Esophagus squamous epithelium (tissue), 5 donors: ENCODE measurements around the gene USP2. TPM values are rescaled to one million over a fixed set of nuclear protein-coding genes. Genes with fewer than 3 reads are reported as not detected.

Experiments
- DNase-seq: peaks from one replicate; lab custom pipeline; 2025; lab: John Stamatoyannopoulos, UW
- H3K27ac ChIP-seq, 4 donors: fragments of 200-600 bp; sonication (generic); one replicate each; pipeline ENCODE4 v1.5.1; 2016 to 2019; ENCODE audit warnings: mild to moderate bottlenecking in 1 of 4
- H3K27me3 ChIP-seq, 4 donors: fragments of 200-600 bp; sonication (generic); 1 replicate in 3 of 4; 2 replicates in 1 of 4; pipeline versions ENCODE4 v1.5.1 to v1.6.0; 2017 to 2021; ENCODE audit warnings: antibody characterized with exemption in 1 of 4
- H3K36me3 ChIP-seq, 3 donors: fragments of 200-600 bp; sonication (generic); one replicate each; pipeline ENCODE4 v1.5.1; 2016 to 2019
- H3K4me1 ChIP-seq, 3 donors: fragments of 200-600 bp; sonication (generic); one replicate each; pipeline ENCODE4 v1.5.1; 2017 to 2019
- H3K4me3 ChIP-seq, 4 donors: fragments of 200-600 bp; sonication (generic); 1 replicate in 3 of 4; 2 replicates in 1 of 4; pipeline ENCODE4 v1.5.1; 2016 to 2019; ENCODE audit warnings: mild to moderate bottlenecking in 2 of 4, moderate library complexity in 1 of 4
- H3K9me3 ChIP-seq, 3 donors: fragments of 200-600 bp; sonication (generic); one replicate each; pipeline ENCODE4 v1.5.1; 2016 to 2019
- CTCF ChIP-seq, 6 experiments: fragments of 450-650 bp in 4 of 6; fragments of 200-600 bp in 2 of 6; sonication (generic) in 2 of 6; IDR thresholded peaks; one replicate each; pipeline ENCODE4 v1.5.1; 2016 to 2019; ENCODE audit warnings: antibody characterized with exemption in 6 of 6, mild to moderate bottlenecking in 4 of 6, moderate library complexity in 4 of 6
- POLR2A ChIP-seq, 4 donors: fragments of 450-650 bp; IDR thresholded peaks; one replicate each; pipeline ENCODE4 v1.6.1; 2017; ENCODE audit warnings: antibody characterized with exemption in 4 of 4, mild to moderate bottlenecking in 4 of 4, moderate library complexity in 3 of 4
- WGBS, 2 donors: methylation state at CpG; one replicate each; pipeline ENCODE4 v1.1.5; 2018; 5-methylcytosine and 5-hydroxymethylcytosine counted together
- intact Hi-C: fragments of 100-400 bp; cut with DNase I; formaldehyde crosslinking; loops from one replicate; pipeline ENCODE4 v1.15.0; 2022
- total RNA-seq, 4 donors: library from RNA; depleted of rRNA; stranded (reverse); fragments of >200 nt; gene quantifications; one replicate each; pipeline ENCODE4 v1.1.0, GENCODE V29; 2016
- donor health status: DM: yes; HTN: yes; CAD: no.

The USP2 gene
- total RNA-seq, 4 donors from 2014 or later: 1.9 to 9.6 (median 4.8) TPM

- Histone ChIP-seq H3K36me3 (no peaks in the 10 kb centered on the region), H3K27ac (no peak overlapping the region), H3K4me1 (peaks cover 10 to 48% (median 28%) of the 10 kb centered on the region in 3 donors), H3K27me3 (peaks cover 6 to 68% (median 9%) of the 10 kb centered on the region in 4 donors), H3K9me3 (no peaks in the 10 kb centered on the region), H3K4me3 (peak overlapping the region in 2 of 4 donors; percentile 50 to 64)
- 25 to 30% methylated on average over 8 of the region's 8 CpGs for WGBS, 2 donors
- TF ChIP-seq CTCF (IDR thresholded peaks at IDR 0.05) (no peak), POLR2A (IDR thresholded peaks at IDR 0.05) (no peak)
- no peak for DNase-seq
- intact Hi-C loops: no loop called here
These were observed 39.9 kb upstream of the USP2 start for GRCh38 chr11:119421351-119421750.

GRCh38 chr11:119420631-119421030, 39.1 kb upstream of the USP2 start:
- intact Hi-C loops: no loop called here
- H3K27me3 ChIP-seq: peaks cover 6 to 68% (median 9%) of the 10 kb centered on the region in 4 donors
- no peak overlapping the region for H3K4me3 ChIP-seq
- no peaks in the 10 kb centered on the region for H3K36me3 ChIP-seq
- no peak overlapping the region for H3K27ac ChIP-seq
- WGBS, 2 donors: 88 to 91% methylated on average over 3 to 6 of the region's 8 CpGs
- no peaks in the 10 kb centered on the region for H3K9me3 ChIP-seq
- H3K4me1 ChIP-seq: peaks cover 10 to 48% (median 28%) of the 10 kb centered on the region in 3 donors
- DNase-seq: no peak
- TF ChIP-seq CTCF (IDR thresholded peaks at IDR 0.05) (no peak), POLR2A (IDR thresholded peaks at IDR 0.05) (no peak)

- DNase-seq: no peak
- TF ChIP-seq POLR2A (IDR thresholded peaks at IDR 0.05) (no peak), CTCF (IDR thresholded peaks at IDR 0.05) (no peak)
- Histone ChIP-seq H3K9me3 (no peaks in the 10 kb centered on the region), H3K27me3 (peaks cover 6 to 68% (median 9%) of the 10 kb centered on the region in 4 donors), H3K27ac (no peak overlapping the region), H3K4me1 (peaks cover 10 to 48% (median 28%) of the 10 kb centered on the region in 3 donors), H3K36me3 (no peaks in the 10 kb centered on the region), H3K4me3 (no peak overlapping the region)
- intact Hi-C loops: no loop called here
- 63 to 78% methylated on average over 3 of the region's 18 CpGs for WGBS, 2 donors
These were observed 38.5 kb upstream of the USP2 start for GRCh38 chr11:119419834-119420492.

- no peak for DNase-seq
- no peak overlapping the region for H3K27ac ChIP-seq
- H3K9me3 ChIP-seq: no peaks in the 10 kb centered on the region
- TF ChIP-seq POLR2A (IDR thresholded peaks at IDR 0.05) (no peak), CTCF (IDR thresholded peaks at IDR 0.05) (no peak)
- H3K4me3 ChIP-seq: no peak overlapping the region
- H3K27me3 ChIP-seq: peaks cover 6 to 61% (median 9%) of the 10 kb centered on the region in 4 donors
- H3K4me1 ChIP-seq: peaks cover 10 to 48% (median 28%) of the 10 kb centered on the region in 3 donors
- intact Hi-C loops: no loop called here
- no peaks in the 10 kb centered on the region for H3K36me3 ChIP-seq
- 77 to 88% methylated on average over 4 to 5 of the region's 5 CpGs for WGBS, 2 donors
These were observed 37.8 kb upstream of the USP2 start for GRCh38 chr11:119419246-119419645.

GRCh38 chr11:119418759-119419158, 37.3 kb upstream of the USP2 start:
- Histone ChIP-seq H3K4me1 (peaks cover 10 to 48% (median 28%) of the 10 kb centered on the region in 3 donors), H3K4me3 (no peak overlapping the region), H3K27ac (no peak overlapping the region), H3K9me3 (no peaks in the 10 kb centered on the region), H3K27me3 (peaks cover 6 to 56% (median 9%) of the 10 kb centered on the region in 4 donors), H3K36me3 (no peaks in the 10 kb centered on the region)
- DNase-seq: no peak
- intact Hi-C loops: no loop called here
- 83% methylated on average over 2 of the region's 4 CpGs; no CpG with 5 or more reads in 1 of the 2 donors for WGBS, 2 donors
- TF ChIP-seq POLR2A (IDR thresholded peaks at IDR 0.05): no peak
- no peak for TF ChIP-seq CTCF (IDR thresholded peaks at IDR 0.05)
